Embryonic facial prominence (tissue), 1 donor: Measurements from ENCODE around the gene FJX1.

Experiments used
- DNase-seq: peaks from one replicate; pipeline ENCODE4 v3.0.0-alpha.2; 2016; ENCODE audit errors: extremely low spot score

Gene FJX1

DNA sequence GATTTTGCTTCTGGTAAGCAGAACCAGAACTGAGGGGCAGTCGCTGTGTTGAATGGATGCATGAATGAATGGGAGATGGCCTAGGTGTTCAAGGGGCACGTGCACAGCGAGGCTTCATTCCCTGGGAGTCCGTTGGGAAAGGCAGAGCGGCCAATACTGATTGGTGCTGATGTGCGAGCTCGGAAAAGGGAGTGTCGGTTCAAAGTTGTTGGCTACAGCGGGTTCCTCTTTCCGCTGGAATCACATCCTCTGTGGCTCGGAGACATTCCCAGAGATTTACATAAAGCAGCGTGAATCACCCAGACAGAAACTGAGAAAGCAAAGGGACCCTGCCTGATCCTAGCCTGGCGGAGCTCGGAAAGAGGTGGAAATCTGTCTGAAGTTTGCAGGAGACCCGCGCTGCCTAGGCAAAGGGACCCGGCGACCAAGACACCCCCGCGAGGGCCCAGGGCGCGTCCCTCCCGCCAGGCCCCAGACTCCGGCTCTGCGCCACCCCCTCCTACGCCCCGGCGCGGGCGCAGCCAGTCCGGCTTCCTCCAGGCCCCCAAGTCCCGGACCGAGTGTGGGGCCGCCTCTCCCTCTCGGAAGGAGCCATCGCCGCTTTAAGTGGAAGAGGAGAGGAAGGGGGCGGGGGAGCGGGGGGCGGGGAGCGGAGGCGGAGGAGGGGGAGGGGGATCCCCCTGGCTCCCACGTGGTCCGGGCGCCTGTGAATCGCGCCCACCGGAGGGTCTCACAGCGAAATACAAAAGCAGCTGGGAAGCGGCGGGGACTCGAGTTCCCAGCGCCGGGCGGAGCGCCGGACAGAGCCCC, at the start of gene FJX1:
TSS of gene FJX1 (plus strand) at position 774 of the 810 bp plus-strand sequence. CDS start 177 bp downstream, outside the sequence.
- DNase-seq: peak; percentile 66

DNA sequence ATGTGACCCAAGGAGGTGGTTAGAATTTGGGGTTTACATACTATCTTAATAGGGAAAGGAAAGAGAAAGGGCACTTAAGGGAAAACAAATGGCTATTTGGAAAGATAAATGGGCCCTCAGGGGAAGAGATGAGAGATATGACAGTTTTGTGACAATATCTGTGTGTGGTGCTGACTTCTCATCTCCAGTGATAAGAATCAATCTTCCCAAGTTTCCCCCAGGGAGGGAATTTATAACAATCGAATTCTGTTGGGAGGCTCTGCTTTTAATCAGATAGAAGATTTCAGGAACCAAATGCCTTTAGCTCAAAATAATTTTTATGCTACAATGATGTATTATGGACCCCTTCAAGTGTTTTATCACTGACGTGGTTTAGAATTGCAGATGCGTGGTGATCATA, 46.6 kb upstream of the FJX1 start:
- DNase-seq: no peak

DNA sequence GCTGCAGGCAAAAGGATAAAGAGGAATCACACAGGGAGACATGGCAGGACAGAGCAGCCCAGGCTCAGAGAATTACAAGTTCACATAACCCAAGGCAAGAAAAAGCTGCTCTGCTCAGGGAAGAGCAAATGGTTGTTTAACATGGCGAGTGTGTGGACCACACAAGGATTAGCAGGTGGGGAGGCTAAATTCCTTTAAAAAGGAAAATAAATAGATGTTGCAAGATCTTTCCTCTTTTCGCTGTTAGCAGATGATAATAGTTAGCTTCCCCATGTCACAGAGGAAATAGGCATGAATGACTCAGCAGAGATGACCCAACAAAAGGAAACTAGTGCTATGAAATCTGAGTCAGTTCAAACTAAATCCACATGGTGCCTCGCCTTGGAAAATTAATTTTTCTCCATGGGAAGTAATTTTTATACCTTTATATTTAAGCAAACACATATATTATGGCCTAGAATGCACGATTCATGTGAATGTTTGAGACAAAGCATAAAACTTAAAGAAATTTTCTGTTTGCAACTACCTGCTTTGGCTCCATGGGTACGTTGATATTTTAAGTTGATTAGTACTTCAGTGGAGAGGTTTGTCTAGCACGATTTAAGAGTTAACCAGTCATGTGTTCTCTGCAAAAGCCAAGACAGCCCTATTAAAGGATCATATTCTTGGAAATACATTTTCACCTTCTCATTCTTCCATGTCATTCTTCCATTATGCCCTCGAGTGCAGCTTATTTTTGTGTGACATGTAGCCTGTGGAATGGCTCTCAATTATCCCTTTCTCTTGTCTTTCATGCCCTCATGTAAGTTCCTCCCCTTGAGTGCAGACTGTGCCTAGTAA, 38.5 kb upstream of the FJX1 start:
- no peak for DNase-seq

- no peak for DNase-seq
Measured at GRCh38 chr11:35580397-35580781, 37.9 kb upstream of the FJX1 start.

DNA sequence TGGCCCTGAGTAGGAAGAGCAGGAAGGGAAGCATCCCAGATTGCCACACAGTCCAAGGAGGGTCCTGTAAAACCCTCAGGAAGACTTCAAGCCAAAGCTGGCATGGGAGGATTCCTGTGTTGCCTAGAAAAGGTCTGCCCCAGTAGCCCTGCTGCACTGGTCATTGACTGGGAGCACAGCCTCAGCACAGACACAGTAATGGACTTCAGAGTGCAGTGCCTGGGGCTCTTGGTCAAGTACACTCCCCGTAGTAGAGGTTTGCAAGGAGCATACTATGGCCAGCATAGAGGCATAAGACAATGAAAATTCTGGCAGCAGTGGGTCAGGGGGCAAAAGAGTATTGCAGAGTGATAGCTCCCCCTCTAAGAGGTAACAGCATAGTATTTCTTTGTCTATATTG, 36.2 kb upstream of the FJX1 start:
- no peak for DNase-seq

- DNase-seq: no peak
Measured at GRCh38 chr11:35583126-35583525, 35.1 kb upstream of the FJX1 start.

DNA sequence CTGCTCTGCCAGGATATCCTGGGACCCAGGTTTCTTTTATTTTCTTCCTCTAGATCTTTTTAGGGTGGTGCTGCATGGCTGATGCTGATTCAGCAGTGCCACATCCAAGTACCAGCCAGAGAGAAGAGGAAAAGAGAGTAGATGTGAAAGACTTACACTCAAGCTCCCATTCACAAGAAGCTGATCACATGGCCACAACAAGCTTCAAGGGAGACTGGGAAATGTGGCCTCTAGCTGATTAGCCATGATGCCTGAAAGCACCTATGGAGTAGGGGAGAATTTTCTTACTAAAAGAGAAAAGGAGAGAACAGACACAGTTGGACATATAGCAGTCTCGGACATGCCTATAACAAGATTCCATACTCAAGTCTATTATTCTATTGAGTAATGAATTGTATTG, 34.4 kb upstream of the FJX1 start:
- DNase-seq: no peak

- no peak for DNase-seq
Measured at GRCh38 chr11:35584321-35584720, 33.9 kb upstream of the FJX1 start.

GRCh38 chr11:35585416-35585815, 32.8 kb upstream of the FJX1 start:
- no peak for DNase-seq

DNA sequence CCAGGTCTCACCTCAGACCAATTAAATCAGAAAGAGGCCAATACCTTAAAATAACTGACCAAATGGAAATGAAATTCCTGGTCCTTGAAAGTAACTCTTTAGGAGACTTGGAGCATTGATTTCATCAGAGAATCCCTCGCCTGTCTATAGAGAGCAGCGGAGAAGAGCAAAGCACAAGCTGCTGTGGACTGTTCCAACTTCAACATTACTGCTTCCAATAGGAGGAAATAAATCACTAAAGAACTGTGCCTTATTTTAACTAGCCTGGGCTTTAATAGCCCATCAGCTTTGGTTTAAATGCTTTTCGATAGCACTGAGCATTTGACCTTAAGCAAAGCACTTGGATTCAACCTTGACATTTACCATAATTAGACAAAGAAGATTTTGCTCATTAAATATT, 32.0 kb upstream of the FJX1 start:
- no peak for DNase-seq

DNA sequence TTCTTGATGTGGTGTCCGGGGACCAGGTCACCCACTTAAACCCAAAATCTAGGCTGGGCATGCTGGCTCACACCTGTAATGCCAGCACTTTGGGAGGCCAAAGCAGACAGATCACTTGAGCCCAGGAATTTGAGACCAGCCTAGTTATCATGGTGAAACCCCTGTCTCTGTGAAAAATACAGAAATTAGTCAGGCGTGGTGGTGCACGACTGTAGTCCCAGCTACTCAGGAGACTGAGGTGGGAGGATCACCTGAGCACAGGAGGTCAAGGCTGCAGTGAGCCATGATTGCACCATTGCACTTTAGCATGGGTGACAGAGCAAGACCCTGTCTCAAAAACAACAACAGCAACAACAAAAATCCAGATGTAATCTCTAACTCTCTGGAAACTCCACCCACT, 30.3 kb upstream of the FJX1 start:
- DNase-seq: no peak

DNA sequence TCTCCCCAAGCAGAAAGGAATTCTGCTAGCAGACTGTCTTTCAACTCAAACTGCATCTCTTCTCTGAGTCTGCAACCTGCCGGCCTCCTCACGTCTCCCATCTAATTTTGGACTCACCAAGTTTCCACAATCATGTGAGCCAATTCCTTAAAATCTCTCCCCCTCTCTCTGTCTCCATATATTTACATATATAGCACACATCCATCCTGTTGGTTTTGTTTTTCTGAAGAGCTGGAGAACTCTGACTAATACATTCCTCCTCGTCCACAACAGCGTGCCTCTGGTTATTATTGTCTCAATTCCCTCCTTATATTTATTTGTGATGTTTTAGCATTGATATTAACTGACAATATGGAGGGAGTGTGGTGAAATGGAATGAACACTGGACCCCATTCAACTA, 29.6 kb upstream of the FJX1 start:
- DNase-seq: no peak

- DNase-seq: no peak
Measured at GRCh38 chr11:35589281-35589680, 29.0 kb upstream of the FJX1 start.

DNA sequence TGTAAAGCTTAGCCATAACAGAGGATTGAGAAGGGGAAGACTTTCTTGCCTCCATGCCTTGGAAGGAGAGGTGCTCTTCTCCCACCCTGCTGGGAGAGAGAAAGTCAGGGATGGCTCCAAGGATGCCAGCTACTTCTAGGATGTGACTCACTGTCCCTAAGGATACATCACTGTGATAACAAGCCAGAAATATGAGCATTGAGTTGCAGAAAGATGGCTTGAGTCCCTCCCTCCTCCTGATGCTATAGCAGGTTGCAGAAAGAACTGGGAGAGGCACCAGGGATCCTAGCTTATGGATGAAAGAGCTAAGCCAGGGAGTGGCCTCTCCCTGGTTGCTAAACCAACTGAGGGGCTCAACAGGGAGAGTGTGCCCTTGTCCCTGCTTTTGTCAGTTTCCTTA, 27.8 kb upstream of the FJX1 start:
- DNase-seq: no peak

DNA sequence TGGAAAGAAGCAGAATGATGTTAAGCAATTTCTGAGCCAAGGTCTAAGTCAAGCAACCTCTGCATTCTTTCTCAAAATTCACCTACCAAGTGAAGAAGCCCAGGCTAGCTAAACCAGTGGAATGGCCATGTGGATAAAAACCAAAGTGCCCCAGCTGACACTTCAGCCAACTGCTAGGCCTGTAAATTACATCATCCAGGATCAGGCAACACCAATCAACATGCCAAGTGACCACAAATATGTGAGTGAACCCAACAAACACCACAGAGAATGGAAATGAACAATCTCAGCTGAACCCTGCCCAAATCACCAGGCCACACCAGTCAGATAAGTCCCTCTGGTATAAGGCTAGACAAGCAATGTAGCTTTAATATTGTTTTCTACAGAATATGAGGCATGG, 25.1 kb upstream of the FJX1 start:
- no peak for DNase-seq

DNA sequence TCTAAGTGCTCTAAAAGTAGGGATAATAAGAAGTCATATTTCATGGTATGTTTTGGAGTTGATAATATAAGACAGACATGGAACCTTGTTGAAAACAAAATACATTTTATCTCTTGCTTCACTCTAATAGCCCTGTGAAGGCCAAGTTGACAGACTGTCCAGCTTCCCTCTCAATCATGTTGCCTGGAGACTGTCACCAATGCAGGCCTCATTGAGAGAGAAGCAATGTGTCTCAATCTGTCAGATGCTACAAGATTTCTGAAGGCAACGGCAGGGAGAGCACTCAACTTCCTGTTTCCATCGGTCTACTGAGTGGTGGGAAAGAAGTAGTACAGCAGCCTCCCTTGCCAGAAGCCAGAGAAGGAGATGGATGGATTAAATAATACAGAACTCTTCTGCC, 23.6 kb upstream of the FJX1 start:
- DNase-seq: no peak

DNA sequence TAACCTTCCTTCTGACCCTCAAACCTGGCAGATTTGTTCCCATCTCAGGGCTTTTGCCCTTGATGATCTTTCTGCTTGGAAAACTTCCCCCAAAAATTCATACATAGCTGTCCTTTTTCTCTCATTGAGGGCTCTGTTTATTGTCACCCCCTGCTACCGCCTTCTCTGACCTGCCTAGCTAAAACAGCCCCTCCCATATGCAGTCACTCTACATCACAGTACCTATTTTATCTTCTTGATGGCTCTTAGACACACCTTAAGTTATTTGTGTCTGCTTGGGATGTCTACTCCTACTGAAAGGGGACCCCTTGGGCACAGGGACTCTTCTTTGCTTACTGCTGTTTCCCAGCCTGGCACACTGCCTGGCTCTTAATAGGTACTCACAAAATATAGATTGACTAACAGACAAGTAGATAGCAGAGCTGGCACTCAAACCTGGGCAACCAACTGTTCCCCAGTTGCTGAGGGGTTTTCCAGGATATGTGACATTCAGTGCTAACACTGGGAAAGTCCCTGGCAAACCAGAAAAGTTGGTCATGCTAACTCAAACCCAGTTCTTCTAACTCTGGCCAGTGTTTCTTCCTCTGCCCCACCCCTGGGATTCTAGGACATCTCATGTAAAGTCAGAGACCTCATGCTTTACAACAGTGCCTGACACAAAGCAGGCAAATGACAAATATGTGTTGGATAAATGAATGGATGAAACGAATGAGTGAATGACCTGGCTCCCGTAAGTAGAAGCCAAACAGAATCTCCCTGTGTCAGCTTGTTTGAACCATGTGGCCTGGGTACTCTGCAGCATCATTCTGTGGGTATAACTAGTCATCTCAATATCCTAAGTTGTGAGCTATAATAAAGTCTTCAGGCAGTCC, 19.8 kb upstream of the FJX1 start:
- no peak for DNase-seq

- DNase-seq: no peak
Measured at GRCh38 chr11:35600331-35600838, 17.9 kb upstream of the FJX1 start.

DNA sequence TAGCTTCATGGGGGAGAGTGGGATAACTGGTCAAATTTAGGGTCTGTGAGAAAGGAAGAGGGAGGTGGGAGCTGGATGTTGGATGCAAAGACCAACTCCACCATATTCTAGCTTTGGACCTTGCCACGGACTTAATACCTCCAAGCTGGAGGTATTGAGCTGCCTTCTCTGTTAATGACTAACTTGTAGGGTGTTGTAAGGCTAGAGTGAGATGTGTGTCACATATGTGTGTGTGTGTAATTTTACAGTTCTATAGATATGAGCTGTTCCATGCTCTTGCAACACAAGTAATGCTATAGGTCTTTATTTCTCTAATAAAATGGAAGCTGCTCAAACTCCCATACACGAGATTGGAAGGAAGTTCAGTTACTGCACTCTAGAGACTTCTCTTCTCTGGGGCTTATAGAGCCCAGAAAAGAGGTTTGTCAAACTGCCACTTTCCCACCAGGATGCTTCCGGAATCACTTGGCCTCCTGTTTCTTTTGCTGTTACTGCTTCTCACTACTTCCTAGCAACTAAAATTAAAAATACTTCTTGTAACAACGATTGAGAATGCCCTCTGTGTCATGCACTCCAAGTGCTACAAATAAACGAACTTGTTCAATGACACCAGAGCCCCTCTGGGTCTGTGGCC, 16.0 kb upstream of the FJX1 start:
- no peak for DNase-seq

- DNase-seq: no peak
Measured at GRCh38 chr11:35602979-35603378, 15.3 kb upstream of the FJX1 start.

DNA sequence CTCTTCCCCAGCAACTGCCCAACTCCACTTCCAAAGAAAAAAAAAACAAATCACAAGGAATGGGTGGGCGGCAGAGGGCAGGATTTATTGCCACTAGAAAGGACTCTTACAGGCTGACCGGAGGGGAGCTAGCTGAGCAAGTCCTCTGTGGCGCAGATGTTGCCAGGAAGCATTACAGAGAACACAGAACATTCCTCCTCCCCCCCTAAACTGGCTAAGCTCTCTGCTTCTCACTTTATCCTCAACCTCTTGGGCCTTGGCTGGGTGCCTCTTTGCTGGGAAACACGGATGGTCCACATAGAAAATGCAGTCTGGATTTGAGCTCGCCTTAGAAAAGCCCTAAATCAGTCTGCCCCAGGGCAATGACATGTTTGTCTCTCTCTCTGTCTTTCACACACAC, 12.6 kb upstream of the FJX1 start:
- no peak for DNase-seq
